GM21526 (cell line): Measurements from ENCODE around the gene B4GALNT4.
"Not testable (repeated sequence)": the region's sequence is repeated elsewhere in the genome, so short reads cannot be mapped to it uniquely, and the experiment has no call there.

Experiments used
- ATAC-seq: cut with Tn5 transposase; IDR thresholded peaks from one replicate; pipeline ENCODE4 v1.9.1; 2021; ENCODE audit warnings: moderate library complexity; ENCODE audit not compliant: unreplicated experiment, low FRiP score

The B4GALNT4 gene

GRCh38 chr11:416757-417621 is 47.7 kb downstream of the B4GALNT4 start:
- no peak for ATAC-seq

- no peak for ATAC-seq
Observed at GRCh38 chr11:417652-418342, 48.5 kb downstream of the B4GALNT4 start.

GRCh38 chr11:418343-419247 is 49.3 kb downstream of the B4GALNT4 start:
- ATAC-seq, result no peak

- no peak for ATAC-seq
Observed at GRCh38 chr11:419248-420005, 50.1 kb downstream of the B4GALNT4 start.

GRCh38 chr11:420054-420910 is 51.0 kb downstream of the B4GALNT4 start:
- ATAC-seq, result no peak

GRCh38 chr11:420911-421321 is 51.6 kb downstream of the B4GALNT4 start:
- ATAC-seq, result no peak

- ATAC-seq, result no peak
Observed at GRCh38 chr11:422249-422656, 53.0 kb downstream of the B4GALNT4 start.

- no peak for ATAC-seq
Observed at GRCh38 chr11:424232-424631, 54.9 kb downstream of the B4GALNT4 start.

- ATAC-seq, result not testable (repeated sequence)
Observed at GRCh38 chr11:424766-425165, 55.5 kb downstream of the B4GALNT4 start.

- ATAC-seq, result no peak
Observed at GRCh38 chr11:425301-425700, 56.0 kb downstream of the B4GALNT4 start.

- no peak for ATAC-seq
Observed at GRCh38 chr11:426851-427250, 57.6 kb downstream of the B4GALNT4 start.

GRCh38 chr11:428295-428694 is 59.0 kb downstream of the B4GALNT4 start:
- ATAC-seq, result no peak

GRCh38 chr11:429391-429790 is 60.1 kb downstream of the B4GALNT4 start:
- no peak for ATAC-seq

- ATAC-seq, result no peak
Observed at GRCh38 chr11:429931-430456, 60.7 kb downstream of the B4GALNT4 start.
